Tibial artery (tissue), 4 donors: Measurements from ENCODE around the gene SERPINE1.
A peak's percentile ranks its signal among the peaks of the same experiment; 100 is the strongest.
"Not testable (repeated sequence)": the region's sequence is repeated elsewhere in the genome, so short reads cannot be mapped to it uniquely, and the experiment has no call there.

Source experiments
- DNase-seq, 2 donors: peaks; one replicate each; pipeline ENCODE4 v3.0.0-alpha.2; 2019
- H3K27ac ChIP-seq, 2 donors: fragments of 200-600 bp; sonication (generic) in 1 of 2; 1 replicate in 1 of 2; 2 replicates in 1 of 2; pipeline ENCODE4 v1.5.1; 2018 to 2019; ENCODE audit warnings: mild to moderate bottlenecking in 1 of 2
- H3K27me3 ChIP-seq, 2 donors: fragments of 200-600 bp; sonication (generic) in 1 of 2; one replicate each; pipeline versions ENCODE4 v1.5.1 to v1.6.0; 2016 to 2019
- H3K36me3 ChIP-seq, 3 donors: fragments of 200-600 bp; sonication (generic) in 2 of 3; one replicate each; pipeline ENCODE4 v1.5.1; 2016 to 2019; ENCODE audit warnings: mild to moderate bottlenecking in 2 of 3
- H3K4me1 ChIP-seq, 4 donors: fragments of 200-600 bp; sonication (generic) in 2 of 4; 1 replicate in 3 of 4; 2 replicates in 1 of 4; pipeline ENCODE4 v1.5.1; 2016 to 2019
- H3K4me3 ChIP-seq, 2 donors: fragments of 200-600 bp; sonication (generic) in 1 of 2; 1 replicate in 1 of 2; 2 replicates in 1 of 2; pipeline ENCODE4 v1.5.1; 2018 to 2019; ENCODE audit warnings: mild to moderate bottlenecking in 2 of 2
- H3K9me3 ChIP-seq, 3 donors: fragments of 200-600 bp; sonication (generic) in 1 of 3; one replicate each; pipeline ENCODE4 v1.5.1; 2016 to 2019
- CTCF ChIP-seq, 2 experiments: fragments of 200-600 bp in 1 of 2; fragments of 450-650 bp in 1 of 2; IDR thresholded peaks; one replicate each; pipeline ENCODE4 v1.5.1; 2017 to 2019; ENCODE audit warnings: antibody characterized with exemption in 2 of 2, mild to moderate bottlenecking in 1 of 2, moderate library complexity in 1 of 2
- intact Hi-C: fragments of 100-400 bp; cut with DNase I; formaldehyde crosslinking; loops from one replicate; pipeline ENCODE4 v1.15.0; 2023; ENCODE audit warnings: low total_unique reads

SERPINE1 gene

GRCh38 chr7:101115215-101115614 lies 11.7 kb upstream of the SERPINE1 start:
- H3K36me3 ChIP-seq = no peaks in the 10 kb centered on the region
- H3K4me1 ChIP-seq = peaks cover 0 to 57% (median 36%) of the 10 kb centered on the region in 4 donors
- no peak for DNase-seq
- peak overlapping the region; percentile 26 to 68 for H3K27ac ChIP-seq
- intact Hi-C loops = no loop called here
- H3K27me3 ChIP-seq = no peaks in the 10 kb centered on the region
- no peak for TF ChIP-seq CTCF (IDR thresholded peaks at IDR 0.05)
- no peaks in the 10 kb centered on the region for H3K9me3 ChIP-seq
- no peak overlapping the region for H3K4me3 ChIP-seq

GRCh38 chr7:101116898-101117297 lies 10.0 kb upstream of the SERPINE1 start:
- H3K27me3 ChIP-seq = no peaks in the 10 kb centered on the region
- peaks cover 0 to 62% (median 43%) of the 10 kb centered on the region in 4 donors for H3K4me1 ChIP-seq
- peak overlapping the region; percentile 68 to 98 for H3K27ac ChIP-seq
- no peak for TF ChIP-seq CTCF (IDR thresholded peaks at IDR 0.05)
- no peaks in the 10 kb centered on the region for H3K36me3 ChIP-seq
- no peaks in the 10 kb centered on the region for H3K9me3 ChIP-seq
- DNase-seq = no peak
- intact Hi-C loops = no loop called here
- H3K4me3 ChIP-seq = no peak overlapping the region

GRCh38 chr7:101118856-101119255 lies 8.0 kb upstream of the SERPINE1 start:
- Histone ChIP-seq H3K36me3 (no peaks in the 10 kb centered on the region), H3K27ac (peak overlapping the region; percentile 68 to 98), H3K4me3 (no peak overlapping the region), H3K4me1 (peaks cover 0 to 69% (median 53%) of the 10 kb centered on the region in 4 donors), H3K27me3 (no peaks in the 10 kb centered on the region), H3K9me3 (no peaks in the 10 kb centered on the region)
- intact Hi-C loops = no loop called here
- DNase-seq = no peak
- TF ChIP-seq CTCF (IDR thresholded peaks at IDR 0.05) = no peak

GRCh38 chr7:101119876-101120275 lies 7.0 kb upstream of the SERPINE1 start:
- H3K27me3 ChIP-seq = no peaks in the 10 kb centered on the region
- intact Hi-C loops = no loop called here
- no peaks in the 10 kb centered on the region for H3K9me3 ChIP-seq
- no peak for DNase-seq
- H3K36me3 ChIP-seq = no peaks in the 10 kb centered on the region
- H3K4me1 ChIP-seq = peaks cover 0 to 80% (median 63%) of the 10 kb centered on the region in 4 donors
- TF ChIP-seq CTCF (IDR thresholded peaks at IDR 0.05) = no peak
- H3K27ac ChIP-seq = peak overlapping the region; percentile 89 to 98
- H3K4me3 ChIP-seq = no peak overlapping the region

GRCh38 chr7:101120315-101120714 lies 6.6 kb upstream of the SERPINE1 start:
- Histone ChIP-seq H3K4me1 (peaks cover 0 to 84% (median 67%) of the 10 kb centered on the region in 4 donors), H3K9me3 (no peaks in the 10 kb centered on the region), H3K4me3 (no peak overlapping the region), H3K36me3 (no peaks in the 10 kb centered on the region), H3K27ac (peak overlapping the region; percentile 89 to 98), H3K27me3 (no peaks in the 10 kb centered on the region)
- TF ChIP-seq CTCF (IDR thresholded peaks at IDR 0.05) = no peak
- intact Hi-C loops = no loop called here
- DNase-seq = no peak

- Histone ChIP-seq H3K4me1 (peaks cover 5 to 97% (median 80%) of the 10 kb centered on the region in 4 donors), H3K27ac (peak overlapping the region; percentile 89 to 98), H3K4me3 (peak overlapping the region; percentile 50 to 52)
- H3K9me3 ChIP-seq, H3K36me3 ChIP-seq, DNase-seq, intact Hi-C loops, H3K27me3 ChIP-seq: not testable (repeated sequence)
Measured at GRCh38 chr7:101121631-101121990, 5.3 kb upstream of the SERPINE1 start.
